ENCODE results near the gene GABRB1. TPM values are rescaled to one million over a fixed set of nuclear protein-coding genes. Genes with fewer than 3 reads are reported as not detected.

GABRB1 gene
- total and polyA plus RNA-seq, 2 of the 8 experiments (the other 6 are each of a cell fraction or from before 2014, with no cell fraction given) = 0.22 to 0.38 TPM

DNA sequence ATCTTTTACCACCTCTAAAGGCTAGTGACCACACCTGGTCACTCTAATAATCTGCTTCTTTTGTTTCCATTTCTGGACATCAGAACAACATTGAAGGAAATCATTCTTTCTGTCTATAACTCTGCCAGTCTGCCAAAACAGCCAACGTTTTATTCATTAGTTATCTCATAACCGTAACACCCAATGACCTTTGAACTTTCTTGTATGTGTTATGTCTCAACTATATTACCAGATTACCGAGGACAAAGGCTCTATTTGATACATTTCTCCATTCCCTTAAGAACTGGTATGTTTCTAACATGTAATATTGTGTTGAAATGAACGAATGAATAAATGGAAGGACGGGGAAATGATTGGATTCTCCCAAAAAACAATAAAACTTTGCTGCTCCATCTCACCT lies 152.7 kb downstream of the GABRB1 start:
- H2BK12ac ChIP-seq (ENCODE audit: low read depth, low read length) = no peak overlapping the region
- H3K79me1 ChIP-seq (ENCODE audit: low read depth, low read length) = no peaks in the 10 kb centered on the region
- H3K14ac ChIP-seq (ENCODE audit: insufficient read length) = no peak overlapping the region
- H2BK120ac ChIP-seq (replicated peaks; ENCODE audit: low read depth, low read length) = no peak overlapping the region
- no peak overlapping the region for H4K8ac ChIP-seq (ENCODE audit: extremely low read depth, insufficient read depth, low read length)
- no peaks in the 10 kb centered on the region for H3K9me3 ChIP-seq (ENCODE audit: insufficient read depth in 2 of 2, low read depth in 1 of 2, low read length in 1 of 2)
- peaks cover 0 to 3% (median 0%) of the 10 kb centered on the region in 4 experiments; a peak in 2 of 7 replicates for H3K4me1 ChIP-seq (replicated peaks in 1 of 4; ENCODE audit: control insufficient read depth in 3 of 4, insufficient read depth in 4 of 4, low read length in 3 of 4)
- POLR2A ChIA-PET (ENCODE audit: partially characterized antibody) = no interaction called here
- H2BK5ac ChIP-seq (ENCODE audit: low read depth, low read length) = no peak overlapping the region
- H3K36me3 ChIP-seq (ENCODE audit: control insufficient read depth in 2 of 4, insufficient read depth in 4 of 4, low read length in 3 of 4) = no peaks in the 10 kb centered on the region
- no peak overlapping the region for H3K4me2 ChIP-seq (ENCODE audit: insufficient read depth in 1 of 2, low read depth in 2 of 2, low read length in 2 of 2)
- no peak overlapping the region for H4K91ac ChIP-seq (replicated peaks; ENCODE audit: insufficient read length, low read length)
- H3K9ac ChIP-seq (replicated peaks in 1 of 4; ENCODE audit: extremely low read depth in 1 of 4, low read depth in 3 of 4, low read length in 3 of 4) = no peak overlapping the region
- no peaks in the 10 kb centered on the region; the same call in 1 of the 2 replicates for H3K23me2 ChIP-seq (ENCODE audit: low read depth, low read length)
- no peak overlapping the region for H2AK5ac ChIP-seq (ENCODE audit: low read depth, low read length)
- no peak overlapping the region for H2BK20ac ChIP-seq (ENCODE audit: low read length)
- H3K56ac ChIP-seq (replicated peaks; ENCODE audit: insufficient read length, low read depth, low read length) = no peak overlapping the region
- no peak overlapping the region for H3K4me3 ChIP-seq (ENCODE audit: extremely low read depth in 1 of 4, insufficient read depth in 2 of 4, low read depth in 3 of 4, low read length in 4 of 4)
- H3K27me3 ChIP-seq (replicated peaks in 1 of 4; ENCODE audit: control insufficient read depth in 3 of 4, extremely low read depth in 1 of 4, insufficient read depth in 3 of 4, low read length in 3 of 4) = no peaks in the 10 kb centered on the region
- no peak overlapping the region for H3K4ac ChIP-seq (replicated peaks; ENCODE audit: insufficient read length, low read depth, low read length)
- DNase-seq (ENCODE audit: low read depth in 1 of 2, low spot score in 2 of 2) (no peak), FAIRE-seq (no peak)
- H3K27ac ChIP-seq (ENCODE audit: low read depth, low read length) = no peak overlapping the region
- WGBS, 2 experiments (ENCODE audit: extremely low coverage in 1 of 2, insufficient coverage in 1 of 2, insufficient read length in 1 of 2, insufficient replicate concordance in 2 of 2, low coverage in 1 of 2, low lambda C conversion rate in 2 of 2, missing lambda C conversion rate in 1 of 2) = 91% methylated on average over 5 of the region's 5 CpGs; no CpG with 5 or more reads in 1 of the 2 experiments
- no peaks in the 10 kb centered on the region for H4K20me1 ChIP-seq (replicated peaks in 1 of 2; ENCODE audit: control insufficient read depth in 1 of 2, insufficient read depth in 2 of 2, low read length in 2 of 2)
- H3K23ac ChIP-seq (ENCODE audit: insufficient read length) = no peak overlapping the region
- no peak overlapping the region for H3K18ac ChIP-seq (ENCODE audit: extremely low read depth, low read length)
- no peaks in the 10 kb centered on the region for H3K79me2 ChIP-seq (ENCODE audit: control insufficient read depth in 1 of 2, insufficient read depth in 2 of 2, low read length in 2 of 2)
- no peak overlapping the region for H2BK15ac ChIP-seq (ENCODE audit: low read length)
- CTCF ChIA-PET (ENCODE audit: partially characterized antibody) = no interaction called here
- no peak overlapping the region for H2AFZ ChIP-seq (ENCODE audit: low read length)
- TF ChIP-seq CREB1 (IDR thresholded peaks at IDR 0.05) (no peak), NRF1 (IDR thresholded peaks at IDR 0.05; ENCODE audit: low read depth, low read length) (no peak), POLR2A (IDR thresholded peaks at IDR 0.05; ENCODE audit: control extremely low read depth in 1 of 2, low read depth in 2 of 2, low read length in 2 of 2) (no peak), SIRT6 (IDR thresholded peaks at IDR 0.05; ENCODE audit: low read length) (no peak), BACH1 (IDR thresholded peaks at IDR 0.05; ENCODE audit: low read length) (no peak), EZH2 (IDR thresholded peaks at IDR 0.05; ENCODE audit: low read depth, low read length, severe bottlenecking) (no peak)
- TF ChIP-seq, protein P1, sequence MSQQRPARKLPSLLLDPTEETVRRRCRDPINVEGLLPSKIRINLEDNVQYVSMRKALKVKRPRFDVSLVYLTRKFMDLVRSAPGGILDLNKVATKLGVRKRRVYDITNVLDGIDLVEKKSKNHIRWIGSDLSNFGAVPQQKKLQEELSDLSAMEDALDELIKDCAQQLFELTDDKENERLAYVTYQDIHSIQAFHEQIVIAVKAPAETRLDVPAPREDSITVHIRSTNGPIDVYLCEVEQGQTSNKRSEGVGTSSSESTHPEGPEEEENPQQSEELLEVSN (IDR thresholded peaks at IDR 0.05) = no peak
- H4K5ac ChIP-seq (ENCODE audit: insufficient read length, low read depth, low read length) = no peak overlapping the region

All from H1 (cell line).